ENCODE measurements around the gene CNPY2.

- no peak for TF ChIP-seq CTCF (IDR thresholded peaks at IDR 0.05)
- no peak for TF ChIP-seq POLR2A (IDR thresholded peaks at IDR 0.05)
These were observed 20.8 kb upstream of the CNPY2 start for GRCh38 chr12:56336361-56337167.
